ENCODE measurements around the gene NCEH1.
"Not testable (repeated sequence)": the region's sequence is repeated elsewhere in the genome, so short reads cannot be mapped to it uniquely, and the experiment has no call there.

Gene NCEH1

GRCh38 chr3:172707030-172707429, 3.8 kb downstream of the NCEH1 start:
- DNase-seq (ENCODE audit: low read depth in 2 of 2) = no peak

GRCh38 chr3:172705170-172705569, 5.7 kb downstream of the NCEH1 start:
- DNase-seq (ENCODE audit: low read depth in 2 of 2) = no peak

GRCh38 chr3:172704001-172704400, 6.9 kb downstream of the NCEH1 start:
- DNase-seq (ENCODE audit: low read depth in 2 of 2) = no peak

- DNase-seq (ENCODE audit: low read depth in 2 of 2) = not testable (repeated sequence)
Measured at GRCh38 chr3:172702731-172703130, 8.1 kb downstream of the NCEH1 start.

- DNase-seq (ENCODE audit: low read depth in 2 of 2) = no peak
Measured at GRCh38 chr3:172702256-172702655, 8.6 kb downstream of the NCEH1 start.

- DNase-seq (ENCODE audit: low read depth in 2 of 2) = no peak
Measured at GRCh38 chr3:172701751-172702150, 9.1 kb downstream of the NCEH1 start.

- no peak for DNase-seq (ENCODE audit: low read depth in 2 of 2)
Measured at GRCh38 chr3:172700936-172701455, 9.9 kb downstream of the NCEH1 start.

- no peak for DNase-seq (ENCODE audit: low read depth in 2 of 2)
Measured at GRCh38 chr3:172700256-172700655, 10.6 kb downstream of the NCEH1 start.

- no peak for DNase-seq (ENCODE audit: low read depth in 2 of 2)
Measured at GRCh38 chr3:172699031-172699430, 11.8 kb downstream of the NCEH1 start.

- DNase-seq (ENCODE audit: low read depth in 2 of 2) = no peak
Measured at GRCh38 chr3:172698631-172699030, 12.2 kb downstream of the NCEH1 start.

- no peak for DNase-seq (ENCODE audit: low read depth in 2 of 2)
Measured at GRCh38 chr3:172697558-172697957, 13.3 kb downstream of the NCEH1 start.

- no peak for DNase-seq (ENCODE audit: low read depth in 2 of 2)
Measured at GRCh38 chr3:172696357-172696756, 14.5 kb downstream of the NCEH1 start.

GRCh38 chr3:172694573-172695246, 16.2 kb downstream of the NCEH1 start:
- no peak for DNase-seq (ENCODE audit: low read depth in 2 of 2)

- no peak for DNase-seq (ENCODE audit: low read depth in 2 of 2)
Measured at GRCh38 chr3:172692751-172693338, 18.0 kb downstream of the NCEH1 start.

GRCh38 chr3:172690936-172691335, 19.9 kb downstream of the NCEH1 start:
- no peak for DNase-seq (ENCODE audit: low read depth in 2 of 2)

- DNase-seq (ENCODE audit: low read depth in 2 of 2) = no peak
Measured at GRCh38 chr3:172688588-172688987, 22.3 kb downstream of the NCEH1 start.

GRCh38 chr3:172687501-172687900, 23.4 kb downstream of the NCEH1 start:
- no peak for DNase-seq (ENCODE audit: low read depth in 2 of 2)

GRCh38 chr3:172685331-172686214, 25.3 kb downstream of the NCEH1 start:
- DNase-seq (ENCODE audit: low read depth in 2 of 2) = no peak

GRCh38 chr3:172680684-172681083, 30.2 kb downstream of the NCEH1 start:
- DNase-seq (ENCODE audit: low read depth in 2 of 2) = no peak

GRCh38 chr3:172679599-172679998, 31.3 kb downstream of the NCEH1 start:
- DNase-seq (ENCODE audit: low read depth in 2 of 2) = no peak

GRCh38 chr3:172678068-172678467, 32.8 kb downstream of the NCEH1 start:
- DNase-seq (ENCODE audit: low read depth in 2 of 2) = no peak

- DNase-seq (ENCODE audit: low read depth in 2 of 2) = no peak
Measured at GRCh38 chr3:172676196-172676922, 34.5 kb downstream of the NCEH1 start.

Data from stimulated activated CD4-positive, alpha-beta T cell treated with anti-CD3 and anti-CD28 coated beads, Interleukin-1b, Interleukin-23, amount 100 ng/mL, for 4 hours (primary cell).